Measurements from ENCODE around the gene TUSC2.

GRCh38 chr3:50298836-50299637 is 29.0 kb downstream of the TUSC2 start, which contains the start of the genes HYAL3 and NAA80:
- TF ChIP-seq CTCF (IDR thresholded peaks at IDR 0.05; ENCODE audit: low read depth, low read length): peak; percentile 21
- TF ChIP-seq MYC (IDR thresholded peaks at IDR 0.05; ENCODE audit: low read depth, low read length): no peak
- TF ChIP-seq MAX (IDR thresholded peaks at IDR 0.05; ENCODE audit: low read depth, low read length): peak; percentile 65

Data from NB4 (cell line).